ENCODE results near the gene TRIM54. TPM values are rescaled to one million over a fixed set of nuclear protein-coding genes. Genes with fewer than 3 reads are reported as not detected.

Gene TRIM54
- total and polyA plus RNA-seq, 2 of the 4 experiments (the other 2 are of a cell fraction) = 0.15 TPM; not detected in 1

DNA sequence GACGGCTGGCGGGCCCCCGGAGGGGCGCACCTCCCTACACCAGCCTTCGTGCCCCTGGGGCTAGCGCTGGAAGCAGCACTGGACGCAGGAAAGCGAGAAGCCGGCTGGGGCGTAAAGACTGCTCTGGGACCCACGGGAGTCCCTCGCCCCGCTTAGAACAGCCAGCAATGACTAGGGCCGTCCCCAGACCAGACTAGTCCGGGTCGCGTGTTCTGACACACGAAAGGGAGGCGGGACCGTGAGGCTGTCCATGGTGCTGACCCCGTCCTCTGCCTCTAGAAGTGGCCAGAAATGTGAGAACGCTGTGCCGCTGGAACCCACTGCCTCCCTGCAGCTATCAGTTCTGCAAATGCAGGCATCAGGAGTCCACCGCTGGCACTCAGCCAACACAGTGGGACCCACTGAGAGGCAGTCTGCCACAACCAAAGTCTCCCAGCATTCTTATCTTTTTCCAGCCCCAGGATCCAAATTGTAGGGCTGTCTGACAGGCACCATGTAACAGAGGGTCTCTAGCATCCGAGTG, 26.2 kb downstream of the TRIM54 start, which contains the start of gene UCN:
UCN (minus strand) TSS at position 87 of the 523 bp plus-strand sequence. CDS start 550 bp downstream, outside the sequence.
- no peak within 1 kb of the TSS for H3K14ac ChIP-seq (replicated peaks; ENCODE audit: low read depth, low read length)
- 30% methylated on average over 5 of the region's 25 CpGs; no CpG with 5 or more reads in 1 of the 2 experiments for WGBS, 2 experiments (ENCODE audit: extremely low coverage in 2 of 2, insufficient read length in 1 of 2)
- peak within 1 kb of the TSS; percentile 21 for H2AFZ ChIP-seq (replicated peaks; ENCODE audit: low read length, poor library complexity)
- in situ Hi-C loops (cut with MboI; ENCODE audit: low sequenced_read_pairs) (no loop called here), intact Hi-C loops (cut with micrococcal nuclease) (no loop called here), dilution Hi-C loops (cut with HindIII; ENCODE audit: low sequenced_read_pairs, unreplicated experiment) (no loop called here)
- no peaks in the 10 kb centered on the region for H3K79me1 ChIP-seq (ENCODE audit: low read depth in 1 of 2, low read length in 2 of 2)
- no peak within 1 kb of the TSS for H4K5ac ChIP-seq (ENCODE audit: low read depth, low read length)
- no peak within 1 kb of the TSS for H3K23ac ChIP-seq (ENCODE audit: low read depth, low read length)
- H3K4ac ChIP-seq (ENCODE audit: low read depth, low read length) = no peak within 1 kb of the TSS
- H4K91ac ChIP-seq (ENCODE audit: insufficient read depth, low read depth, low read length) = no peak within 1 kb of the TSS
- peak within 1 kb of the TSS; percentile 10 for H2AK9ac ChIP-seq (replicated peaks; ENCODE audit: low read depth, low read length, poor library complexity)
- DNase-seq (peak; percentile 34), ATAC-seq (ENCODE audit: low read depth) (peak; percentile 81)
- H4K20me1 ChIP-seq (ENCODE audit: insufficient read depth, low read length) = peaks cover 10% of the 10 kb centered on the region
- H3K9me1 ChIP-seq (ENCODE audit: insufficient read depth, low read length) = no peaks in the 10 kb centered on the region; the same call in 1 of the 2 replicates
- no peak within 1 kb of the TSS for H3K18ac ChIP-seq (ENCODE audit: low read depth, low read length)
- no peak within 1 kb of the TSS for H3K4me3 ChIP-seq (ENCODE audit: insufficient read depth, low read depth, low read length)
- CTCF ChIA-PET = no interaction called here
- no peak within 1 kb of the TSS for H2AK5ac ChIP-seq (ENCODE audit: low read depth, low read length)
- H2BK5ac ChIP-seq (ENCODE audit: low read depth, low read length, poor library complexity, severe bottlenecking) = no peak within 1 kb of the TSS
- BruUV-seq (replicated peaks) = no TSS peak
- no peaks in the 10 kb centered on the region; the same call in 1 of the 2 replicates for H3K9me3 ChIP-seq (ENCODE audit: control insufficient read depth, insufficient read depth, low read length)
- H2BK15ac ChIP-seq (ENCODE audit: low read depth, low read length) = no peak within 1 kb of the TSS
- TF ChIP-seq MXI1 (IDR thresholded peaks at IDR 0.05; ENCODE audit: borderline replicate concordance, low read depth, low read length) (peak; percentile 96), CHD1 (IDR thresholded peaks at IDR 0.05; ENCODE audit: low read depth, low read length) (no peak)
- peaks cover 14% of the 10 kb centered on the region for H3K36me3 ChIP-seq (ENCODE audit: control insufficient read depth, insufficient read depth, low read length)
- H2BK20ac ChIP-seq (ENCODE audit: low read depth, low read length) = no peak within 1 kb of the TSS
- H3K56ac ChIP-seq (ENCODE audit: extremely low read depth, insufficient read depth, low read length) = no peak within 1 kb of the TSS
- no peak within 1 kb of the TSS for H3K4me2 ChIP-seq (ENCODE audit: low read depth, low read length)
- H3K27me3 ChIP-seq (ENCODE audit: control insufficient read depth, insufficient read depth, low read length) = peaks cover 41% of the 10 kb centered on the region
- no peak within 1 kb of the TSS for H4K8ac ChIP-seq (ENCODE audit: low read depth in 2 of 2, low read length in 2 of 2)
- H3K9ac ChIP-seq (ENCODE audit: low read depth, low read length) = no peak within 1 kb of the TSS
- H3K4me1 ChIP-seq (ENCODE audit: control insufficient read depth, insufficient read depth, low read length) = no peaks in the 10 kb centered on the region; the same call in 1 of the 2 replicates
- no peak within 1 kb of the TSS for H2BK120ac ChIP-seq (ENCODE audit: low read depth, low read length)
- H3K27ac ChIP-seq (ENCODE audit: insufficient read depth, low read length) = no peak within 1 kb of the TSS
- POLR2A ChIA-PET (ENCODE audit: unreplicated experiment) = no interaction called here

All from IMR-90 (cell line).